OCI-LY1 (cell line): ENCODE measurements around the gene ARFIP1.

Experiments used
- H2AFZ ChIP-seq: fragments of 200-600 bp; sonication (generic), shearing (Covaris generic); 2 replicates; pipeline ENCODE4 v1.6.0; 2014; ENCODE audit warnings: antibody characterized with exemption, mild to moderate bottlenecking, low read length
- H3F3A ChIP-seq: fragments of 200-600 bp; sonication (generic), shearing (Covaris generic); 2 replicates; pipeline ENCODE4 v1.6.0; 2014; ENCODE audit warnings: mild to moderate bottlenecking, antibody characterized with exemption, low read length, moderate library complexity; ENCODE audit not compliant: insufficient read depth
- H3K27ac ChIP-seq: fragments of 200-600 bp; sonication (generic); 2 replicates; pipeline ENCODE4 v1.5.1; 2014; ENCODE audit warnings: low read length, mixed run types, mild to moderate bottlenecking, low read depth; ENCODE audit not compliant: poor library complexity, severe bottlenecking
- H3K27me3 ChIP-seq: fragments of 200-600 bp; sonication (generic); 2 replicates; pipeline ENCODE4 v1.6.0; 2014; ENCODE audit warnings: antibody characterized with exemption, mild to moderate bottlenecking, low read length, moderate library complexity; ENCODE audit not compliant: insufficient read depth
- H3K36me3 ChIP-seq: fragments of 200-600 bp; sonication (generic); 2 replicates; pipeline ENCODE4 v1.6.1; 2014; ENCODE audit warnings: mild to moderate bottlenecking, antibody characterized with exemption, low read length, moderate library complexity, mixed read lengths; ENCODE audit not compliant: insufficient read depth
- H3K4me1 ChIP-seq: fragments of 200-600 bp; sonication (generic); 2 replicates; pipeline ENCODE4 v1.5.1; 2014; ENCODE audit warnings: mild to moderate bottlenecking, low read length, moderate library complexity; ENCODE audit not compliant: insufficient read depth, severe bottlenecking
- H3K4me2 ChIP-seq: fragments of 200-600 bp; sonication (generic), shearing (Covaris generic); 2 replicates; pipeline ENCODE4 v1.6.1; 2014; ENCODE audit warnings: low read length
- H3K4me3 ChIP-seq: fragments of 200-600 bp; sonication (generic); 2 replicates; pipeline ENCODE4 v1.5.1; 2014; ENCODE audit warnings: low read length, low read depth, mild to moderate bottlenecking, mixed read lengths; ENCODE audit not compliant: poor library complexity, severe bottlenecking
- H3K79me2 ChIP-seq: fragments of 200-600 bp; shearing (Covaris generic); 2 replicates; pipeline ENCODE4 v1.6.1; 2016; ENCODE audit warnings: mixed run types, low read length, mixed read lengths; ENCODE audit not compliant: insufficient read depth
- H3K9ac ChIP-seq: fragments of 200-600 bp; sonication (generic), shearing (Covaris generic); 2 replicates; pipeline ENCODE4 v1.6.1; 2014; ENCODE audit warnings: mild to moderate bottlenecking, low read length, mixed read lengths
- H3K9me2 ChIP-seq: fragments of 200-600 bp; sonication (generic), shearing (Covaris generic); 2 replicates; pipeline ENCODE4 v1.6.1; 2014; ENCODE audit warnings: low read depth, mild to moderate bottlenecking, low read length, mixed read lengths
- H3K9me3 ChIP-seq: fragments of 200-600 bp; shearing (Covaris generic); 2 replicates; pipeline ENCODE4 v1.6.1; 2014; ENCODE audit warnings: low read length, mixed read lengths
- H4K20me1 ChIP-seq: fragments of 200-600 bp; sonication (generic), shearing (Covaris generic); 2 replicates; pipeline ENCODE4 v1.6.0; 2016; ENCODE audit warnings: mild to moderate bottlenecking, low read length; ENCODE audit not compliant: insufficient read depth
- CTCF ChIP-seq: fragments of 200-600 bp; sonication (generic), shearing (Covaris generic); IDR thresholded peaks from 2 replicates; pipeline ENCODE4 v1.5.1; 2017; ENCODE audit warnings: mild to moderate bottlenecking, antibody characterized with exemption, low read length, moderate library complexity, mixed read lengths
- EZH2 ChIP-seq: fragments of 200-600 bp; sonication (generic), shearing (Covaris generic); IDR thresholded peaks from 2 replicates; pipeline ENCODE4 v1.8.0; 2017; ENCODE audit warnings: borderline replicate concordance, mixed run types, mild to moderate bottlenecking, antibody characterized with exemption, low read length, moderate library complexity, mixed read lengths

The ARFIP1 gene

GRCh38 chr4:152881974-152882373, 102.2 kb downstream of the ARFIP1 start:
- no peaks in the 10 kb centered on the region for H3K79me2 ChIP-seq
- no peak overlapping the region for H3K4me3 ChIP-seq
- TF ChIP-seq EZH2 (no peak), CTCF (no peak)
- H3K4me2 ChIP-seq: no peak overlapping the region
- H3K9me2 ChIP-seq: no peaks in the 10 kb centered on the region
- H3K27ac ChIP-seq: no peak overlapping the region
- no peak overlapping the region for H2AFZ ChIP-seq
- no peak overlapping the region for H3K9ac ChIP-seq
- H3K27me3 ChIP-seq: no peaks in the 10 kb centered on the region
- peaks cover 3% of the 10 kb centered on the region; the same call in 1 of the 2 replicates for H3K9me3 ChIP-seq
- no peaks in the 10 kb centered on the region for H3F3A ChIP-seq
- no peaks in the 10 kb centered on the region for H4K20me1 ChIP-seq
- H3K4me1 ChIP-seq: peaks cover 5% of the 10 kb centered on the region
- peaks cover 20% of the 10 kb centered on the region for H3K36me3 ChIP-seq

- Histone ChIP-seq H3K4me3 (no peak overlapping the region), H3K4me1 (peaks cover 5% of the 10 kb centered on the region), H4K20me1 (no peaks in the 10 kb centered on the region), H3K79me2 (no peaks in the 10 kb centered on the region), H3K9me3 (no peaks in the 10 kb centered on the region), H3K36me3 (peaks cover 12% of the 10 kb centered on the region; the same call in 1 of the 2 replicates), H3K27me3 (no peaks in the 10 kb centered on the region), H3F3A (no peaks in the 10 kb centered on the region), H3K4me2 (no peak overlapping the region), H3K27ac (peak overlapping the region; percentile 54), H2AFZ (no peak overlapping the region), H3K9ac (no peak overlapping the region), H3K9me2 (no peaks in the 10 kb centered on the region)
- TF ChIP-seq EZH2 (no peak), CTCF (no peak)
These were observed 105.4 kb downstream of the ARFIP1 start for GRCh38 chr4:152885185-152885584.

- H3K4me3 ChIP-seq: no peak overlapping the region
- no peaks in the 10 kb centered on the region for H3K79me2 ChIP-seq
- no peak overlapping the region for H3K27ac ChIP-seq
- H2AFZ ChIP-seq: no peak overlapping the region
- no peaks in the 10 kb centered on the region for H3F3A ChIP-seq
- no peaks in the 10 kb centered on the region for H3K9me3 ChIP-seq
- H3K9me2 ChIP-seq: no peaks in the 10 kb centered on the region
- H3K9ac ChIP-seq: no peak overlapping the region
- no peaks in the 10 kb centered on the region for H4K20me1 ChIP-seq
- TF ChIP-seq CTCF (no peak), EZH2 (no peak)
- no peak overlapping the region for H3K4me2 ChIP-seq
- H3K36me3 ChIP-seq: peaks cover 12% of the 10 kb centered on the region; the same call in 1 of the 2 replicates
- no peaks in the 10 kb centered on the region for H3K27me3 ChIP-seq
- peaks cover 5% of the 10 kb centered on the region for H3K4me1 ChIP-seq
These were observed 106.4 kb downstream of the ARFIP1 start for GRCh38 chr4:152886201-152886600.
